Colonic mucosa (tissue), 4 donors: ENCODE data around the gene EEA1. TPM values are rescaled to one million over a fixed set of nuclear protein-coding genes. Genes with fewer than 3 reads are reported as not detected.

ENCODE experiments used
- DNase-seq: peaks from one replicate; pipeline ENCODE4 v3.0.0-alpha.2; 2020
- H3K27ac ChIP-seq: fragments of 200-600 bp; one replicate; pipeline ENCODE4 v1.8.0; 2021
- H3K27me3 ChIP-seq: fragments of 200-600 bp; one replicate; pipeline ENCODE4 v1.8.0; 2021
- H3K36me3 ChIP-seq: fragments of 200-600 bp; one replicate; pipeline ENCODE4 v1.8.0; 2021
- H3K4me1 ChIP-seq: fragments of 200-600 bp; one replicate; pipeline ENCODE4 v1.8.0; 2021; ENCODE audit warnings: mild to moderate bottlenecking
- H3K4me3 ChIP-seq: fragments of 200-600 bp; one replicate; pipeline ENCODE4 v1.8.0; 2021
- H3K9ac ChIP-seq, 2 donors: one replicate each; pipeline ENCODE4 v1.7.0; 2013; ENCODE audit warnings: control low read depth in 2 of 2, low read depth in 2 of 2, low read length in 2 of 2
- H3K9me3 ChIP-seq: fragments of 200-600 bp; one replicate; pipeline ENCODE4 v1.8.0; 2021
- CTCF ChIP-seq: fragments of 200-600 bp; IDR thresholded peaks from one replicate; pipeline ENCODE4 v1.8.0; 2022; ENCODE audit warnings: antibody characterized with exemption, mild to moderate bottlenecking
- intact Hi-C: fragments of 100-400 bp; cut with DNase I; formaldehyde crosslinking; loops from one replicate; pipeline ENCODE4 v1.14.1; 2022
- total RNA-seq, 2 donors: library from RNA; stranded (reverse); fragmentation: NEBNext Ultra II Directional in 1 of 2; extraction: Animal tissue kit (Norgen Biotek cat#: 25700) in 1 of 2; gene quantifications; one replicate each; pipeline ENCODE4 v1.2.1, GENCODE V29; 2021
- donor health status: healthy.
- donor health status: DM: no; HTN: no; CAD: no.
- donor health status: DM: no; HTN: no; CAD: no.

EEA1 gene
- total RNA-seq, 2 donors from 2014 or later = 23.0 to 38.7 TPM

GRCh38 chr12:92905811-92906554, 23.1 kb downstream of the EEA1 start:
- Histone ChIP-seq H3K4me3 (no peak overlapping the region), H3K4me1 (no peaks in the 10 kb centered on the region), H3K27ac (no peak overlapping the region), H3K9me3 (no peaks in the 10 kb centered on the region), H3K27me3 (no peaks in the 10 kb centered on the region), H3K36me3 (no peaks in the 10 kb centered on the region), H3K9ac (no peak overlapping the region)
- no peak for DNase-seq
- no peak for TF ChIP-seq CTCF
- intact Hi-C loops = no loop called here

DNA sequence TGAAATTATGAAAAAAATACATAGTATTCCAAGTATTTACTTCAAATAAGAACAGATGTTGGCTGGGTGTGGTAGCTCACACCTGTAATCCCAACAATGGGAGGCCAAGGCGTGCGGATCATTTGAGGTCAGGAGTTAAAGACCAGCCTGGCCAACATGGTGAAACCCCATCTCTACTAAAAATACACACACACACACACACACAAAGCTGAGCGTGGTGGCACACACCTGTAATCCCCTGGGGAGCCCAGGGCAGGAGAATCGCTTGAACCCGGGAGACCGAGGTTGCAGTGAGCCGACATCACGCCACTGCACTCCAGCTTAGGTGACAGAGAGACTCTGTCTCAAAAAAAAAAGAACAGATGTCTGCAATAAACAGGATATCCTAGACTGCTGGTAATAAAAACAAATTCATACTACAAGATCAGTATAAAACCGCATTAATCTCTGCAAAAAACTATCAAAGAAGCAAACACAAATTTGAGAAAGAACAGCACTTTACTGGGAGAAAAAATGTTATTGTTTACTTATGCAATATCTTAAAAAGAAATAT, 23.8 kb downstream of the EEA1 start:
- TF ChIP-seq CTCF = no peak

GRCh38 chr12:92900941-92901340, 28.2 kb downstream of the EEA1 start:
- H3K9ac ChIP-seq = no peak overlapping the region
- no peak for TF ChIP-seq CTCF
- H3K36me3 ChIP-seq = no peaks in the 10 kb centered on the region
- no peak overlapping the region for H3K27ac ChIP-seq
- DNase-seq = no peak
- H3K4me1 ChIP-seq = no peaks in the 10 kb centered on the region
- H3K9me3 ChIP-seq = no peaks in the 10 kb centered on the region
- intact Hi-C loops = no loop called here
- H3K4me3 ChIP-seq = no peak overlapping the region
- no peaks in the 10 kb centered on the region for H3K27me3 ChIP-seq

More for the DNA sequence above, 23.8 kb downstream of the EEA1 start:
- H3K9ac ChIP-seq = no peak overlapping the region
- no peaks in the 10 kb centered on the region for H3K9me3 ChIP-seq
- intact Hi-C loops = no loop called here
- DNase-seq = no peak
- H3K27me3 ChIP-seq = no peaks in the 10 kb centered on the region
- H3K36me3 ChIP-seq = no peaks in the 10 kb centered on the region
- H3K4me3 ChIP-seq = no peak overlapping the region
- no peak overlapping the region for H3K27ac ChIP-seq
- H3K4me1 ChIP-seq = no peaks in the 10 kb centered on the region

GRCh38 chr12:92899386-92900001, 29.6 kb downstream of the EEA1 start:
- Histone ChIP-seq H3K4me3 (no peak overlapping the region), H3K27ac (peak overlapping the region; percentile 67), H3K9ac (no peak overlapping the region), H3K27me3 (no peaks in the 10 kb centered on the region), H3K9me3 (no peaks in the 10 kb centered on the region), H3K36me3 (no peaks in the 10 kb centered on the region), H3K4me1 (no peaks in the 10 kb centered on the region)
- intact Hi-C loops = no loop called here
- TF ChIP-seq CTCF = no peak
- peak; percentile 53 for DNase-seq

DNA sequence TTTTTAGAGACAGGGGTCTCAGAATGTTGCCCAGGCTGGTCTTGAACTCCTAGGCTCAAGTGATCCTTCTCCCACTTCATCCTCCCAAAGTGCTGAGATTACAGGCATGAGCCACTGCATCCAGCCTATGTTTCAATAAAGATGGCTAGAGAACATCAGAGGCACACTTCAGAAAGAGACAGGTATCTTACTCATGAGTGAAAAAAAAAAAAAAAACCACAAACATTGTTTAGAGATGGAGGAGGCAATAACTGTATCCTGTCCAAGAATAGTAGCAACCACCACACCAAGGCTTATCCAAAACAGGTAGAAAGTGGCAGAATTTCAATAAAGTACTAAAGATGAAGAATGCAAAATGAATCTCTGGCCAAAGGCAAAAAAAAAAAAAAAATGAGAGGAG, 30.3 kb downstream of the EEA1 start:
- Histone ChIP-seq H3K27ac (peak overlapping the region; percentile 67), H3K36me3 (no peaks in the 10 kb centered on the region), H3K9ac (no peak overlapping the region), H3K4me1 (no peaks in the 10 kb centered on the region), H3K4me3 (no peak overlapping the region), H3K27me3 (no peaks in the 10 kb centered on the region), H3K9me3 (no peaks in the 10 kb centered on the region)
- TF ChIP-seq CTCF = no peak
- intact Hi-C loops = no loop called here
- no peak for DNase-seq
